PFSK-1 (cell line): Measurements from ENCODE around the gene LYRM2.

Experiments
- FOXP2 ChIP-seq: optimal IDR thresholded peaks from 2 replicates; pipeline ENCODE3; 2011; ENCODE audit warnings: borderline replicate concordance, control low read depth, inconsistent platforms; ENCODE audit not compliant: insufficient read depth; ENCODE audit errors: extremely low read length, extremely low read depth
- POLR2AphosphoS5 ChIP-seq: IDR thresholded peaks from 2 replicates; pipeline ENCODE4 v1.6.1; 2012; ENCODE audit warnings: low read depth, mild to moderate bottlenecking, control low read depth, low read length, moderate library complexity
- REST ChIP-seq, 2 experiments: IDR thresholded peaks; 2 replicates each; pipeline versions ENCODE4 v1.6.1 to v1.8.0; 2011 to 2012; ENCODE audit warnings: low read depth in 2 of 2, low read length in 2 of 2, control low read depth in 1 of 2, inconsistent platforms in 1 of 2, mild to moderate bottlenecking in 1 of 2, moderate library complexity in 1 of 2; ENCODE audit not compliant: insufficient read depth in 1 of 2
- SIN3A ChIP-seq: IDR thresholded peaks from 2 replicates; pipeline ENCODE4 v1.6.1; 2012; ENCODE audit warnings: mild to moderate bottlenecking, low read length, moderate library complexity, borderline replicate concordance; ENCODE audit not compliant: insufficient read depth
- TAF1 ChIP-seq: IDR thresholded peaks from 2 replicates; pipeline ENCODE4 v1.6.1; 2012; ENCODE audit warnings: low read length, control low read depth, borderline replicate concordance; ENCODE audit not compliant: insufficient read depth

The LYRM2 gene

GRCh38 chr6:89649682-89650081 is 11.1 kb upstream of the LYRM2 start:
- TF ChIP-seq REST (IDR thresholded peaks at IDR 0.05; ENCODE audit: insufficient read depth in 1 of 2, low read depth in 2 of 2, low read length in 2 of 2) (no peak), TAF1 (no peak), FOXP2 (no peak), SIN3A (no peak)

- TF ChIP-seq TAF1: no peak
- no peak for TF ChIP-seq SIN3A
- TF ChIP-seq POLR2AphosphoS5: no peak
- no peak for TF ChIP-seq REST (IDR thresholded peaks at IDR 0.05; ENCODE audit: insufficient read depth in 1 of 2, low read depth in 2 of 2, low read length in 2 of 2)
- TF ChIP-seq FOXP2: no peak
These were observed 6.3 kb upstream of the LYRM2 start for GRCh38 chr6:89644864-89645263.

- TF ChIP-seq REST (IDR thresholded peaks at IDR 0.05; ENCODE audit: insufficient read depth in 1 of 2, low read depth in 2 of 2, low read length in 2 of 2) (no peak), FOXP2 (no peak), SIN3A (no peak), TAF1 (no peak), POLR2AphosphoS5 (no peak)
These were observed 4.9 kb upstream of the LYRM2 start for GRCh38 chr6:89643406-89643805.

GRCh38 chr6:89642956-89643355 is 4.4 kb upstream of the LYRM2 start:
- TF ChIP-seq FOXP2 (no peak), SIN3A (no peak)

GRCh38 chr6:89640804-89641203 is 2.3 kb upstream of the LYRM2 start:
- no peak for TF ChIP-seq FOXP2

- TF ChIP-seq TAF1: no peak
These were observed 607 bp downstream of the LYRM2 start for GRCh38 chr6:89637960-89638319.

- TF ChIP-seq FOXP2: no peak
These were observed 8.1 kb downstream of the LYRM2 start for GRCh38 chr6:89630488-89630887.

GRCh38 chr6:89623749-89624148 is 14.8 kb downstream of the LYRM2 start:
- TF ChIP-seq TAF1: no peak
- no peak for TF ChIP-seq REST (IDR thresholded peaks at IDR 0.05; ENCODE audit: insufficient read depth in 1 of 2, low read depth in 2 of 2, low read length in 2 of 2)
- no peak for TF ChIP-seq SIN3A
- no peak for TF ChIP-seq POLR2AphosphoS5
- TF ChIP-seq FOXP2: no peak
